Measurements from ENCODE around the gene GCC1.

The GCC1 gene

GRCh38 chr7:127585044-127585953 is at the start of gene GCC1:
TSS of gene GCC1 (minus strand) at chr7:127585596. CDS start at chr7:127585182, 414 bp downstream.
- peak; percentile 94 for DNase-seq

- DNase-seq: no peak
These were observed 47.0 kb upstream of the GCC1 start for GRCh38 chr7:127632276-127632910.

- DNase-seq: peak; percentile 23
These were observed 44.0 kb upstream of the GCC1 start for GRCh38 chr7:127629268-127629854.

GRCh38 chr7:127628445-127628844 is 43.0 kb upstream of the GCC1 start:
- DNase-seq: no peak

- DNase-seq: no peak
These were observed 39.9 kb upstream of the GCC1 start for GRCh38 chr7:127625331-127625730.

GRCh38 chr7:127620406-127621233 is 35.2 kb upstream of the GCC1 start:
- DNase-seq: no peak

GRCh38 chr7:127619681-127620405 is 34.4 kb upstream of the GCC1 start:
- DNase-seq: no peak

GRCh38 chr7:127618775-127619174 is 33.4 kb upstream of the GCC1 start:
- DNase-seq: no peak

GRCh38 chr7:127618042-127618441 is 32.6 kb upstream of the GCC1 start, which contains the start of gene PAX4:
TSS of gene PAX4 (minus strand) at chr7:127618142. CDS start at chr7:127615928, 2,214 bp downstream.
- no peak for DNase-seq

GRCh38 chr7:127616724-127617123 is 31.3 kb upstream of the GCC1 start:
- no peak for DNase-seq

- no peak for DNase-seq
These were observed 26.9 kb upstream of the GCC1 start for GRCh38 chr7:127612263-127612662.

- no peak for DNase-seq
These were observed 23.9 kb upstream of the GCC1 start for GRCh38 chr7:127609297-127609696.

GRCh38 chr7:127608446-127608845 is 23.1 kb upstream of the GCC1 start:
- no peak for DNase-seq

- no peak for DNase-seq
These were observed 15.5 kb upstream of the GCC1 start for GRCh38 chr7:127600885-127601284.

GRCh38 chr7:127598318-127598717 is 12.9 kb upstream of the GCC1 start:
- no peak for DNase-seq

- no peak for DNase-seq
These were observed 10.3 kb upstream of the GCC1 start for GRCh38 chr7:127595737-127596136.

- no peak for DNase-seq
These were observed 9.1 kb upstream of the GCC1 start for GRCh38 chr7:127594490-127594889.

GRCh38 chr7:127592550-127592949 is 7.2 kb upstream of the GCC1 start:
- no peak for DNase-seq

GRCh38 chr7:127591591-127591990 is 6.2 kb upstream of the GCC1 start:
- no peak for DNase-seq

GRCh38 chr7:127591189-127591588 is 5.8 kb upstream of the GCC1 start:
- no peak for DNase-seq

- DNase-seq: no peak
These were observed 4.5 kb upstream of the GCC1 start for GRCh38 chr7:127589896-127590295.
